HUES64 (cell line): ENCODE measurements around the gene ATXN8OS.
"Not testable (repeated sequence)": the region's sequence is repeated elsewhere in the genome, so short reads cannot be mapped to it uniquely, and the experiment has no call there.

Experiments
- H3K27ac ChIP-seq: 2 replicates; pipeline ENCODE4 v1.7.0; 2013; ENCODE audit warnings: low read depth, low read length, inconsistent platforms
- H3K27me3 ChIP-seq: 2 replicates; pipeline ENCODE4 v1.6.1; 2013; ENCODE audit warnings: mild to moderate bottlenecking, low read length; ENCODE audit not compliant: insufficient read depth
- H3K36me3 ChIP-seq: 2 replicates; pipeline ENCODE4 v1.6.1; 2013; ENCODE audit warnings: mild to moderate bottlenecking, low read length; ENCODE audit not compliant: insufficient read depth
- H3K4me1 ChIP-seq: 2 replicates; pipeline ENCODE4 v1.6.1; 2013; ENCODE audit warnings: mild to moderate bottlenecking, low read length, moderate library complexity; ENCODE audit not compliant: insufficient read depth
- H3K4me3 ChIP-seq: 2 replicates; pipeline ENCODE4 v1.5.1; 2013; ENCODE audit warnings: mild to moderate bottlenecking, low read length, moderate library complexity
- H3K9ac ChIP-seq: 2 replicates; pipeline ENCODE4 v1.6.1; 2013; ENCODE audit warnings: mild to moderate bottlenecking, low read depth, low read length
- H3K9me3 ChIP-seq: 2 replicates; pipeline ENCODE4 v1.6.1; 2013; ENCODE audit warnings: low read depth, low read length; ENCODE audit not compliant: insufficient read depth
- WGBS: fragments of 150-250, 120-280 bp; methylation state at CpG from one replicate; pipeline ENCODE4 v1.1.7; 2013; ENCODE audit warnings: missing lambda C conversion rate; 5-methylcytosine and 5-hydroxymethylcytosine counted together

ATXN8OS gene

GRCh38 chr13:70125693-70126092 is 18.1 kb downstream of the ATXN8OS start:
- Histone ChIP-seq H3K4me3 (no peak overlapping the region), H3K4me1 (0 out of 2 replicates have a peak, but pooled peaks cover 3% of the 10 kb centered on the region), H3K27me3 (no peaks in the 10 kb centered on the region), H3K9me3 (no peaks in the 10 kb centered on the region), H3K36me3 (no peaks in the 10 kb centered on the region), H3K27ac (no peak overlapping the region), H3K9ac (no peak overlapping the region)
- 89% methylated on average over 4 of the region's 5 CpGs for WGBS

GRCh38 chr13:70128098-70128497 is 20.5 kb downstream of the ATXN8OS start:
- H3K27me3 ChIP-seq = no peaks in the 10 kb centered on the region
- no peak overlapping the region for H3K4me3 ChIP-seq
- H3K36me3 ChIP-seq = no peaks in the 10 kb centered on the region
- 0 out of 2 replicates have a peak, but pooled peaks cover 3% of the 10 kb centered on the region for H3K4me1 ChIP-seq
- no peak overlapping the region for H3K27ac ChIP-seq
- no peak overlapping the region for H3K9ac ChIP-seq
- no peaks in the 10 kb centered on the region for H3K9me3 ChIP-seq
- WGBS = 83% methylated on average over 1 of the region's 2 CpGs

- not testable (repeated sequence) for H3K9me3 ChIP-seq, H3K4me1 ChIP-seq, H3K4me3 ChIP-seq, H3K36me3 ChIP-seq, H3K9ac ChIP-seq, H3K27ac ChIP-seq, H3K27me3 ChIP-seq
- WGBS = 97% methylated on average over 12 of the region's 12 CpGs
These were observed 35.0 kb downstream of the ATXN8OS start for GRCh38 chr13:70142658-70143057.

GRCh38 chr13:70162141-70162540 is 54.5 kb downstream of the ATXN8OS start:
- 75% methylated on average over 5 of the region's 5 CpGs for WGBS
- Histone ChIP-seq H3K36me3 (no peaks in the 10 kb centered on the region), H3K4me1 (peaks cover 4% of the 10 kb centered on the region; the same call in 1 of the 2 replicates), H3K27me3 (no peaks in the 10 kb centered on the region), H3K9me3 (no peaks in the 10 kb centered on the region), H3K9ac (no peak overlapping the region), H3K27ac (no peak overlapping the region), H3K4me3 (no peak overlapping the region)

GRCh38 chr13:70170689-70171088 is 63.1 kb downstream of the ATXN8OS start:
- Histone ChIP-seq H3K36me3 (no peaks in the 10 kb centered on the region), H3K4me1 (peaks cover 5% of the 10 kb centered on the region; the same call in 1 of the 2 replicates), H3K27ac (no peak overlapping the region), H3K9me3 (no peaks in the 10 kb centered on the region), H3K27me3 (no peaks in the 10 kb centered on the region), H3K4me3 (no peak overlapping the region), H3K9ac (no peak overlapping the region)
- 98% methylated on average over 4 of the region's 5 CpGs for WGBS

GRCh38 chr13:70171151-70171550 is 63.5 kb downstream of the ATXN8OS start:
- Histone ChIP-seq H3K9ac (no peak overlapping the region), H3K27me3 (no peaks in the 10 kb centered on the region), H3K36me3 (no peaks in the 10 kb centered on the region), H3K27ac (no peak overlapping the region), H3K9me3 (no peaks in the 10 kb centered on the region), H3K4me3 (no peak overlapping the region), H3K4me1 (peaks cover 5% of the 10 kb centered on the region; the same call in 1 of the 2 replicates)
- 85% methylated on average over 3 of the region's 3 CpGs for WGBS

GRCh38 chr13:70172946-70173597 is 65.4 kb downstream of the ATXN8OS start:
- Histone ChIP-seq H3K4me1 (peaks cover 5% of the 10 kb centered on the region; the same call in 1 of the 2 replicates), H3K36me3 (no peaks in the 10 kb centered on the region), H3K4me3 (no peak overlapping the region), H3K9ac (no peak overlapping the region), H3K27me3 (no peaks in the 10 kb centered on the region), H3K27ac (no peak overlapping the region), H3K9me3 (no peaks in the 10 kb centered on the region)
- WGBS = 100% methylated on average over 1 of the region's 1 CpG

- Histone ChIP-seq H3K9ac (no peak overlapping the region), H3K9me3 (no peaks in the 10 kb centered on the region), H3K36me3 (no peaks in the 10 kb centered on the region), H3K4me3 (no peak overlapping the region), H3K27ac (no peak overlapping the region), H3K4me1 (peaks cover 5% of the 10 kb centered on the region; the same call in 1 of the 2 replicates), H3K27me3 (no peaks in the 10 kb centered on the region)
- WGBS = 70% methylated on average over 1 of the region's 1 CpG
These were observed 66.0 kb downstream of the ATXN8OS start for GRCh38 chr13:70173598-70173959.

- no CpG with 5 or more reads among the region's 1 CpG for WGBS
- H3K9ac ChIP-seq = no peak overlapping the region
These were observed 70.7 kb downstream of the ATXN8OS start for GRCh38 chr13:70178346-70178745.

More at GRCh38 chr13:70178346-70178745, 70.7 kb downstream of the ATXN8OS start:
- no peaks in the 10 kb centered on the region for H3K27me3 ChIP-seq
- H3K36me3 ChIP-seq = no peaks in the 10 kb centered on the region
- H3K9me3 ChIP-seq = no peaks in the 10 kb centered on the region
- H3K27ac ChIP-seq = no peak overlapping the region
- no peak overlapping the region for H3K4me3 ChIP-seq
- H3K4me1 ChIP-seq = peaks cover under 1% of the 10 kb centered on the region; the same call in 1 of the 2 replicates
